A673 (cell line): Measurements from ENCODE around the gene LRRC55. TPM values are rescaled to one million over a fixed set of nuclear protein-coding genes. Genes with fewer than 3 reads are reported as not detected.

Source experiments
- BruUV-seq: library from RNA; stranded (reverse); fragments of 400-500 nt; replicated peaks from 2 replicates; lab custom pipeline; 2021; lab: Mats Ljungman, UMichigan
- CTCF ChIA-PET: fragments of 300-600 bp; sonication (Branson Sonifier 250); formaldehyde crosslinking; loops from one replicate; lab custom pipeline; 2022; ENCODE audit warnings: antibody characterized with exemption; lab: Charles Lee
- POLR2A ChIA-PET: fragments of 300-600 bp; sonication (Branson Sonifier 250); formaldehyde crosslinking; loops from one replicate; lab custom pipeline; 2022; ENCODE audit warnings: antibody characterized with exemption; ENCODE audit not compliant: low non-redundant PET; lab: Charles Lee
- DNase-seq: peaks from one replicate; pipeline ENCODE4 v3.0.0-alpha.2; 2015; ENCODE audit warnings: low spot score
- H3K27ac ChIP-seq: fragments of 200-600 bp; sonication (generic); 2 replicates; pipeline ENCODE4 v1.5.1; 2016; ENCODE audit warnings: mixed run types, low read depth, mild to moderate bottlenecking, mixed read lengths, antibody characterized with exemption, low read length; ENCODE audit not compliant: poor library complexity, severe bottlenecking
- H3K27me3 ChIP-seq: fragments of 200-600 bp; sonication (generic); replicated peaks from 2 replicates; pipeline ENCODE4 v1.6.1; 2017; ENCODE audit warnings: mixed run types, low read depth, mild to moderate bottlenecking, mixed read lengths, antibody characterized with exemption, low read length; ENCODE audit not compliant: insufficient read depth, poor library complexity
- H3K36me3 ChIP-seq: fragments of 200-600 bp; sonication (generic); 2 replicates; pipeline ENCODE4 v1.6.1; 2016; ENCODE audit warnings: mixed run types, mild to moderate bottlenecking, mixed read lengths, antibody characterized with exemption, low read length; ENCODE audit not compliant: insufficient read depth, poor library complexity, severe bottlenecking
- H3K4me1 ChIP-seq: fragments of 200-600 bp; sonication (generic); 2 replicates; pipeline ENCODE4 v1.6.1; 2017; ENCODE audit warnings: mixed run types, mild to moderate bottlenecking, mixed read lengths, antibody characterized with exemption, low read length; ENCODE audit not compliant: insufficient read depth, poor library complexity, severe bottlenecking
- H3K4me3 ChIP-seq: fragments of 200-600 bp; sonication (generic); 2 replicates; pipeline ENCODE4 v1.5.1; 2016; ENCODE audit warnings: low read depth, mixed run types, mild to moderate bottlenecking, mixed read lengths, low read length; ENCODE audit not compliant: poor library complexity, severe bottlenecking
- H3K9me3 ChIP-seq: fragments of 200-600 bp; sonication (generic); 2 replicates; pipeline ENCODE4 v1.6.1; 2016; ENCODE audit warnings: mixed run types, low read depth, mild to moderate bottlenecking, mixed read lengths, antibody characterized with exemption, low read length; ENCODE audit not compliant: poor library complexity, severe bottlenecking
- CTCF ChIP-seq: fragments of 300-800, 200-600 bp; sonication (generic); conservative IDR thresholded peaks from 2 replicates; pipeline ENCODE4 v1.5.1; 2017; ENCODE audit warnings: low read depth, mild to moderate bottlenecking, antibody characterized with exemption, low read length, moderate library complexity, mixed read lengths
- EZH2 ChIP-seq: fragments of 200-600 bp; sonication (generic); IDR thresholded peaks from 2 replicates; pipeline ENCODE4 v1.6.1; 2017; ENCODE audit warnings: borderline replicate concordance, low read depth, mild to moderate bottlenecking, mixed read lengths, antibody characterized with exemption, low read length; ENCODE audit not compliant: poor library complexity, severe bottlenecking
- intact Hi-C: fragments of 100-400 bp; cut with micrococcal nuclease; formaldehyde crosslinking; loops from one replicate; pipeline ENCODE4 v1.10.0; 2022; ENCODE audit not compliant: unreplicated experiment
- total RNA-seq: library from RNA; stranded (reverse); gene quantifications from 2 replicates; pipeline ENCODE4 v1.2.3, GENCODE V29; 2021

LRRC55 gene
- total RNA-seq, 1 experiment from 2014 or later = 3.0 TPM

- CTCF ChIA-PET = interaction anchor here (1.0 kb wide), 1 partner anchor 25 kb away, joined by 3 read pairs; no protein-coding TSS in a partner anchor
- Histone ChIP-seq H3K4me1 (no peaks in the 10 kb centered on the region), H3K36me3 (no peaks in the 10 kb centered on the region), H3K27ac (no peak overlapping the region), H3K27me3 (no peaks in the 10 kb centered on the region), H3K9me3 (no peaks in the 10 kb centered on the region), H3K4me3 (no peak overlapping the region)
- BruUV-seq = no TSS peak
- POLR2A ChIA-PET = no interaction called here
- no peak for TF ChIP-seq CTCF
- no peak for TF ChIP-seq EZH2
- peak; percentile 23 for DNase-seq
- intact Hi-C loops = no loop called here
Measured at GRCh38 chr11:57224537-57224936, 42.8 kb downstream of the LRRC55 start.

- H3K4me3 ChIP-seq = no peak overlapping the region
- CTCF ChIA-PET = no interaction called here
- POLR2A ChIA-PET = no interaction called here
- intact Hi-C loops = no loop called here
- BruUV-seq = no TSS peak
- no peak for DNase-seq
- no peaks in the 10 kb centered on the region for H3K36me3 ChIP-seq
- peaks cover 4% of the 10 kb centered on the region for H3K27me3 ChIP-seq
- no peak overlapping the region for H3K27ac ChIP-seq
- TF ChIP-seq CTCF (no peak), EZH2 (no peak)
- no peaks in the 10 kb centered on the region for H3K4me1 ChIP-seq
- H3K9me3 ChIP-seq = no peaks in the 10 kb centered on the region
Measured at GRCh38 chr11:57228600-57228999, 46.8 kb downstream of the LRRC55 start.

GRCh38 chr11:57230316-57230715 is 48.6 kb downstream of the LRRC55 start:
- no peak for DNase-seq
- TF ChIP-seq EZH2 = no peak
- no peak for TF ChIP-seq CTCF
- no peaks in the 10 kb centered on the region for H3K4me1 ChIP-seq
- peaks cover 4% of the 10 kb centered on the region for H3K27me3 ChIP-seq
- BruUV-seq = no TSS peak
- no peak overlapping the region for H3K4me3 ChIP-seq
- intact Hi-C loops = no loop called here
- ChIA-PET CTCF (no interaction called here), POLR2A (no interaction called here)
- no peaks in the 10 kb centered on the region for H3K36me3 ChIP-seq
- H3K9me3 ChIP-seq = no peaks in the 10 kb centered on the region
- no peak overlapping the region for H3K27ac ChIP-seq
